HepG2 (cell line): ENCODE measurements around the gene CACNA1I.

Source experiments
- EP300 ChIP-seq, 3 experiments: sonication (generic) in 1 of 3; formaldehyde crosslinking in 1 of 3; IDR thresholded peaks; 2 replicates each; pipeline versions ENCODE4 v1.5.1 to v1.6.1; 2011 to 2020; ENCODE audit warnings: low read depth in 2 of 3, low read length in 2 of 3, borderline replicate concordance in 1 of 3, improper control_type of control experiment in 1 of 3, mild to moderate bottlenecking in 1 of 3, missing genetic modification reagents in 1 of 3, moderate library complexity in 1 of 3
- EZH2 ChIP-seq: conservative IDR thresholded peaks from 2 replicates; pipeline ENCODE4 v1.6.1; 2012; ENCODE audit warnings: mild to moderate bottlenecking, low read depth, low read length, moderate library complexity
- FOXA1 ChIP-seq, 2 experiments: fragments of 450-650 bp in 1 of 2; sonication (generic) in 1 of 2; formaldehyde crosslinking in 1 of 2; IDR thresholded peaks; 2 replicates each; pipeline versions ENCODE4 v1.4.0 to v1.6.1; 2016 to 2020; ENCODE audit warnings: missing genetic modification reagents in 1 of 2
- HDAC2 ChIP-seq: sonication (generic); formaldehyde crosslinking; IDR thresholded peaks from 2 replicates; pipeline ENCODE4 v1.4.0; 2020; ENCODE audit warnings: missing genetic modification reagents
- MAX ChIP-seq: IDR thresholded peaks from 2 replicates; pipeline ENCODE4 v1.6.1; 2012; ENCODE audit warnings: inconsistent platforms
- POLR2AphosphoS5 ChIP-seq: IDR thresholded peaks from 2 replicates; pipeline ENCODE4 v1.6.1; 2012; ENCODE audit warnings: low read depth, low read length
- RAD21 ChIP-seq: fragments of 450-650 bp; formaldehyde crosslinking; IDR thresholded peaks from 2 replicates; pipeline ENCODE4 v1.5.0; 2020; ENCODE audit warnings: mild to moderate bottlenecking
- ZNF121 ChIP-seq: sonication (generic); formaldehyde crosslinking; IDR thresholded peaks from 2 replicates; pipeline ENCODE4 v1.5.0; 2020; ENCODE audit warnings: mild to moderate bottlenecking, missing genetic modification reagents
- ZNF234 ChIP-seq: sonication (generic); formaldehyde crosslinking; conservative IDR thresholded peaks from 2 replicates; pipeline ENCODE4 v1.5.1; 2020; ENCODE audit warnings: mild to moderate bottlenecking, missing genetic modification reagents
- TF ChIP-seq, protein P1 (sequence below): IDR thresholded peaks from 2 replicates; pipeline ENCODE4 v1.6.1; 2016; ENCODE audit warnings: missing compliant biosample characterization, missing genetic modification reagents, borderline replicate concordance
- TF ChIP-seq, protein P2 (sequence below): sonication (generic); formaldehyde crosslinking; IDR thresholded peaks from 2 replicates; pipeline ENCODE4 v1.4.0; 2020; ENCODE audit warnings: missing genetic modification reagents

DNA sequence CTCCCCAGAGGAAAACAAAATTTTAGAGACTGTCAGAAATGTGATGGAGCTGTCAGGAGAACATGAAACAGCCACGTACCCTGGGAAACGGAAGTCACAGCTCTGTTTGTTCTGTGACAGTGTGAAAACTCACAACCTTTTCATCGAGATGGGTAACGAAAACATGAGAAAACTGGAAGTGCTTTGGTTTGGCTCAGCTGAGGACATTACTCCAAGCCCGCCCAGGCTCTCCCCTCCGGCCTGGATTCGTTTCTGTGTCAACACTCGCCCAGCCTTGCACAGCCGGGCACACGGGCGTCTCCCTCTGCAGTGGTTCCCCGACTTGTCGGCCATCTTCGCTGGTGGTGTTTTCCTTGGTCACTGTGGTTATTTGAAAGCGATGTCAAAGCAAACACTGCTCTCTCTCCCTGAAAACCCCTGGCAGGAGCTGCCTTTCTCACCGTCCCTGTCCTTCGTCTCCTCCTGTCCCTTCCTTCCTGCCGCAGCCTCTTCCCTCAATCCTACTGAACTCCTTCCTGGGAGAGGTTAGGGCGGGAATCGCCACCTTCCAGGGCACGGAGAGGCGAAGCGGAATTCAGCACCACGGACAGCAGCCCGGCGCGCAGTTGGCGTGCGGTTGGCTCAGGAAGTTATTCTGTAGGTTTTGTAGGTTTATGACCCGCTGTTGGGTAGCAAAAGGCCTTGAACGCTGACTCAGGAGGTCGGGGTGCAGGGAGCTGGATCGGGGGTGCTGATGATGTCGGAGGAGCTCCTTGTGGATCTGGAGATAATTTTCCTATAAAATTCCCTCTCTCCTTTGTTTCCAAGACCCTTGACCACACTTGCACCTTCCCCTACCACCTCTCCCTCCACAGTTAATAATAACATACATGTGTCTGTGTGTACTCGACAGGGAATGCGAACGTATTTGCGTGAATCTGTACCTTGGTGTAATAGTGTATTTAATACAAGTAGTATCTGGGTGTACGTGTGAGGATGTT, 24.9 kb upstream of the CACNA1I start:
- TF ChIP-seq ZNF121 (CRISPR knock-in tag) (no peak), HDAC2 (CRISPR knock-in tag) (peak; percentile 89), RAD21 (no peak), POLR2AphosphoS5 (no peak), EP300 (IDR thresholded peaks at IDR 0.05; ENCODE audit: low read depth in 2 of 2, low read length in 2 of 2) (no peak), EP300 (CRISPR knock-in tag; IDR thresholded peaks at IDR 0.05; ENCODE audit: borderline replicate concordance) (no peak; the same call in 1 of the 2 replicates), EZH2 (no peak), FOXA1 (IDR thresholded peaks at IDR 0.05) (no peak), FOXA1 (CRISPR knock-in tag; IDR thresholded peaks at IDR 0.05) (no peak), MAX (peak; percentile 28; the same call in 1 of the 2 replicates), ZNF234 (CRISPR knock-in tag) (no peak)
- TF ChIP-seq, protein P1, sequence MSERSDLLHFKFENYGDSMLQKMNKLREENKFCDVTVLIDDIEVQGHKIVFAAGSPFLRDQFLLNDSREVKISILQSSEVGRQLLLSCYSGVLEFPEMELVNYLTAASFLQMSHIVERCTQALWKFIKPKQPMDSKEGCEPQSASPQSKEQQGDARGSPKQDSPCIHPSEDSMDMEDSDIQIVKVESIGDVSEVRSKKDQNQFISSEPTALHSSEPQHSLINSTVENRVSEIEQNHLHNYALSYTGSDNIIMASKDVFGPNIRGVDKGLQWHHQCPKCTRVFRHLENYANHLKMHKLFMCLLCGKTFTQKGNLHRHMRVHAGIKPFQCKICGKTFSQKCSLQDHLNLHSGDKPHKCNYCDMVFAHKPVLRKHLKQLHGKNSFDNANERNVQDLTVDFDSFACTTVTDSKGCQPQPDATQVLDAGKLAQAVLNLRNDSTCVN (CRISPR knock-in tag) = peak; percentile 88
- TF ChIP-seq, protein P2, sequence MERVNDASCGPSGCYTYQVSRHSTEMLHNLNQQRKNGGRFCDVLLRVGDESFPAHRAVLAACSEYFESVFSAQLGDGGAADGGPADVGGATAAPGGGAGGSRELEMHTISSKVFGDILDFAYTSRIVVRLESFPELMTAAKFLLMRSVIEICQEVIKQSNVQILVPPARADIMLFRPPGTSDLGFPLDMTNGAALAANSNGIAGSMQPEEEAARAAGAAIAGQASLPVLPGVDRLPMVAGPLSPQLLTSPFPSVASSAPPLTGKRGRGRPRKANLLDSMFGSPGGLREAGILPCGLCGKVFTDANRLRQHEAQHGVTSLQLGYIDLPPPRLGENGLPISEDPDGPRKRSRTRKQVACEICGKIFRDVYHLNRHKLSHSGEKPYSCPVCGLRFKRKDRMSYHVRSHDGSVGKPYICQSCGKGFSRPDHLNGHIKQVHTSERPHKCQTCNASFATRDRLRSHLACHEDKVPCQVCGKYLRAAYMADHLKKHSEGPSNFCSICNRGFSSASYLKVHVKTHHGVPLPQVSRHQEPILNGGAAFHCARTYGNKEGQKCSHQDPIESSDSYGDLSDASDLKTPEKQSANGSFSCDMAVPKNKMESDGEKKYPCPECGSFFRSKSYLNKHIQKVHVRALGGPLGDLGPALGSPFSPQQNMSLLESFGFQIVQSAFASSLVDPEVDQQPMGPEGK (CRISPR knock-in tag) = 0 out of 2 replicates have a peak, but pooled peaks have one; percentile 36
